ENCODE data around the gene PDSS1. TPM values are rescaled to one million over a fixed set of nuclear protein-coding genes. Genes with fewer than 3 reads are reported as not detected.
"Not testable (repeated sequence)": the region's sequence is repeated elsewhere in the genome, so short reads cannot be mapped to it uniquely, and the experiment has no call there.

PDSS1 gene, protein sequence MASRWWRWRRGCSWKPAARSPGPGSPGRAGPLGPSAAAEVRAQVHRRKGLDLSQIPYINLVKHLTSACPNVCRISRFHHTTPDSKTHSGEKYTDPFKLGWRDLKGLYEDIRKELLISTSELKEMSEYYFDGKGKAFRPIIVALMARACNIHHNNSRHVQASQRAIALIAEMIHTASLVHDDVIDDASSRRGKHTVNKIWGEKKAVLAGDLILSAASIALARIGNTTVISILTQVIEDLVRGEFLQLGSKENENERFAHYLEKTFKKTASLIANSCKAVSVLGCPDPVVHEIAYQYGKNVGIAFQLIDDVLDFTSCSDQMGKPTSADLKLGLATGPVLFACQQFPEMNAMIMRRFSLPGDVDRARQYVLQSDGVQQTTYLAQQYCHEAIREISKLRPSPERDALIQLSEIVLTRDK
- 1 to 10 TPM; 1.8 to 7.3 (median 4.3) TPM for total RNA-seq
- polyA plus RNA-seq = 10 to 100 TPM in 1 of 2 donors, 1 to 10 TPM in 1; 8.1 to 13.5 TPM
- long read RNA-seq, donor 1, partial matches to known transcripts = 0 of 3 reads
- long read RNA-seq, donor 1, other reads (novel, unspliced or antisense) = 2 of 3 reads
- long read RNA-seq, donor 2, partial matches to known transcripts = 0 of 4 reads
- long read RNA-seq, donor 2, other reads (novel, unspliced or antisense) = 2 of 4 reads
- long read RNA-seq, donor 3, partial matches to known transcripts = 2 of 8 reads
- long read RNA-seq, donor 3, other reads (novel, unspliced or antisense) = 2 of 8 reads

DNA sequence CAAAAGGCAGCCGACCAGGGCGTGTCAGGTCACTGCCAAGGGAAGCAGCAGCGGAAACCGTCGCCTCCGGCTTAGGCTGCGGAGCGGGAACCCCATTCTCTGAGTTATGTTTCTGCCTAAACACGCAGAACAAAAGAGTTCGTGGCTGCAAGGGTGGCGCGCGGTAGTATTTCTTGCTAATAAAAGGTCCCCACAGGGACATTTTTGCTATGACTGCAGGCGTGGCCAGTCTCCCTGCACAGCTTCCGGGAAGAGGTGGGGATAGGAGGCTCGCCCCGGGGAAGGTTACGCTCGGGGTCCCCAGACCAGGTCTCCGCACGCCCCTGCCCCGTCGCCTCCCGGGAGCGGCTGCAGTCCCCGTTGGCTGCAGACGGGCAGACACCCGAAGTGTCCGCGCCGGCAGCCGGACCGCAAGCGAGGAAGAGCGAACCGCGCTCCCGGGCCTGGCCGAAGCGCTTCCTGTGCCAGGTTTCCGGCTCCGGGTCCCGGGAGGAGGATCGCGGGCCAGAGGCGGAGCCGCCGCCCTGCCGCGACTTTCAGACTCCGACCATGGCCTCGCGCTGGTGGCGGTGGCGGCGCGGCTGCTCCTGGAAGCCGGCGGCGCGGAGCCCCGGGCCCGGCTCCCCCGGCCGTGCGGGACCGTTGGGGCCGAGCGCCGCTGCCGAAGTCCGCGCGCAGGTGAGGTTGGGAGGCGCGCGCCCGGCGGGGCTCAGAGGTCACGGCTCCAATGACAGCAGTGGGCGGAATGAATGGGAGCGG is at the start of gene PDSS1:
TSS of gene PDSS1 (plus strand) at position 539 of the 759 bp plus-strand sequence. CDS start at position 550, 11 bp downstream.
- 0 to 1% (median 0%) methylated on average over 19 to 82 of the region's 82 CpGs for WGBS, 4 donors
- ATAC-seq (peak; percentile 84 to 97 (median 95)), DNase-seq (peak; percentile 77 to 88 (median 83))
- intact Hi-C loops (cut with DNase I) = loop anchor here in 2 of 10 donors (5.0 to 10.0 kb wide), 2 partner anchors 165 to 167 kb away; partner anchors contain the start of gene ABI1 (in 2 of the 2)
- H3K4me3 ChIP-seq = peak within 1 kb of the TSS; percentile 56 to 99 (median 91)
- TF ChIP-seq POLR2A (IDR thresholded peaks at IDR 0.05) = peak in 1 of 2 donors; percentile 71
- TF ChIP-seq, protein P1, sequence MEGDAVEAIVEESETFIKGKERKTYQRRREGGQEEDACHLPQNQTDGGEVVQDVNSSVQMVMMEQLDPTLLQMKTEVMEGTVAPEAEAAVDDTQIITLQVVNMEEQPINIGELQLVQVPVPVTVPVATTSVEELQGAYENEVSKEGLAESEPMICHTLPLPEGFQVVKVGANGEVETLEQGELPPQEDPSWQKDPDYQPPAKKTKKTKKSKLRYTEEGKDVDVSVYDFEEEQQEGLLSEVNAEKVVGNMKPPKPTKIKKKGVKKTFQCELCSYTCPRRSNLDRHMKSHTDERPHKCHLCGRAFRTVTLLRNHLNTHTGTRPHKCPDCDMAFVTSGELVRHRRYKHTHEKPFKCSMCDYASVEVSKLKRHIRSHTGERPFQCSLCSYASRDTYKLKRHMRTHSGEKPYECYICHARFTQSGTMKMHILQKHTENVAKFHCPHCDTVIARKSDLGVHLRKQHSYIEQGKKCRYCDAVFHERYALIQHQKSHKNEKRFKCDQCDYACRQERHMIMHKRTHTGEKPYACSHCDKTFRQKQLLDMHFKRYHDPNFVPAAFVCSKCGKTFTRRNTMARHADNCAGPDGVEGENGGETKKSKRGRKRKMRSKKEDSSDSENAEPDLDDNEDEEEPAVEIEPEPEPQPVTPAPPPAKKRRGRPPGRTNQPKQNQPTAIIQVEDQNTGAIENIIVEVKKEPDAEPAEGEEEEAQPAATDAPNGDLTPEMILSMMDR (IDR thresholded peaks at IDR 0.05) = no peak
- H3K27me3 ChIP-seq = peaks cover 0 to 7% (median 4%) of the 10 kb centered on the region in 9 donors
- peak within 1 kb of the TSS; percentile 89 to 100 (median 96) for H3K27ac ChIP-seq
- H3K4me1 ChIP-seq = peaks cover 0 to 22% (median 9%) of the 10 kb centered on the region in 12 donors
- no peaks in the 10 kb centered on the region for H3K9me3 ChIP-seq
- H3K36me3 ChIP-seq = peaks cover 0 to 2% (median 0%) of the 10 kb centered on the region in 9 donors

DNA sequence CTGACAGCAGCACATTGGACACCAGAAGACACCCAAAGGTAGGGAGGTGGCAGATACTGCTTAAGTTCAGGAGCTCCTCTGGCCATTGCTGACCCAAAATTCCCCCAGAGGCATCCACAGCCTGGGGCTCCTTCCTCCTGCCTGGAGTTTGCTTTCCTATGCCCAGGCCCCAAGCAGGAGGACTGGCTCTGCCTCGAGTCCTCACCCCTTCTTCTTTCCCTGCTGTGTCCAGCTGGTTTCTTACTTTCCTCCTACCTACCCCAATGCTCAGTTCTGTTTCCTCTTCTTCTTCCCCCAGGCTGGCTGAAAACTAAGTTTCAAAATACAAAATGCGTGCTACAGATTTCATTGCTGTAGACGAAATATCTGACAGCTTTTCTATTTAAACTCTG is 49.3 kb upstream of the PDSS1 start:
- H3K27me3 ChIP-seq; H3K4me1 ChIP-seq; H3K4me3 ChIP-seq; H3K27ac ChIP-seq; DNase-seq; H3K9me3 ChIP-seq; ATAC-seq; H3K36me3 ChIP-seq; intact Hi-C loops (cut with DNase I): not testable (repeated sequence)
- WGBS, 4 donors = 50 to 76% (median 66%) methylated on average over 3 of the region's 3 CpGs

DNA sequence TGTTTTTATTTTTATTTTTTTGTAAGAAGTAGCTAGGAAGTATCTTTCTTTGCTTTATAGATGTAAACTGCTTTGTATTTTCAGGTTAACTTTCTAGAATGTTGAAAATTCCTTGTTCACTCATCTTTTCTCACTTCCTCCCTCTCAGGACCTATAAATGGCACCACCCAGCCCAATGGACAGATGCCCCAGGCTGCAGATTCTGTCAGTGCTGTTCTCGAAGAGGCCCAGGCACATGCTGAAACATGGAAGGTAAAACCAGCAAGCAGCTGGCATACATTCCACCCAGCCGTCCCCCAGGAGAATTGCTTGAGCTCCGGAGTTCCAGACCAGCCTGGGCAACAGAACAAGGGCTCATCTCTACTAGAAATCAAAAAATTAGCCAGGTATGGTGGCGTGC is 47.1 kb upstream of the PDSS1 start:
- no peak for TF ChIP-seq POLR2A (IDR thresholded peaks at IDR 0.05)
- TF ChIP-seq, protein P1 (IDR thresholded peaks at IDR 0.05) = no peak
- H3K9me3 ChIP-seq = no peaks in the 10 kb centered on the region
- H3K27ac ChIP-seq = no peak overlapping the region
- no peak overlapping the region for H3K4me3 ChIP-seq
- H3K4me1 ChIP-seq = no peaks in the 10 kb centered on the region
- H3K36me3 ChIP-seq = no peaks in the 10 kb centered on the region
- no peak for DNase-seq
- intact Hi-C loops (cut with DNase I) = no loop called here
- 59 to 71% (median 66%) methylated on average over 4 of the region's 4 CpGs for WGBS, 4 donors
- ATAC-seq = no peak
- H3K27me3 ChIP-seq = no peaks in the 10 kb centered on the region

DNA sequence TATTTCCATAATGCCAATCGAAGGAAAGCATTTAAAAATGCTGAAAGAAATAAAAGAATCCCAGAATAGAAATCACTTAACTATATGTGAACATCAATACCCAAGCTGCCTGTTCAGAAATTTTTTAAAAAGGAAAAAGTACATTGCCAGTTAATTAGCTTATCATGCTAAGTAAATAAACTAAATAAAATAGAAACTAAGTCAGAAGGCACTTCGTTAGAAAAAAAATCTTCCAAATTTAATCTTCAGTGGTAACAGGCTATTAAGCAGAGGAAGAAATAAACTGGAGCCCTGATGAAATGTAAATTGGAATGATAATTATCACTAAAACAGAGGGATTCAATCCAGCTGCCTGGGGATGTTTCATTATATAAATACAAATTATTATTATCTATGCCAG is 46.0 kb upstream of the PDSS1 start:
- H3K27me3 ChIP-seq; H3K4me3 ChIP-seq; H3K9me3 ChIP-seq; DNase-seq; intact Hi-C loops (cut with DNase I); H3K36me3 ChIP-seq; ATAC-seq; H3K27ac ChIP-seq; H3K4me1 ChIP-seq: not testable (repeated sequence)
- WGBS, 4 donors = 51 to 59% (median 53%) methylated on average over 2 of the region's 2 CpGs
